ENCODE measurements around the gene TMEM91.

The TMEM91 gene

DNA sequence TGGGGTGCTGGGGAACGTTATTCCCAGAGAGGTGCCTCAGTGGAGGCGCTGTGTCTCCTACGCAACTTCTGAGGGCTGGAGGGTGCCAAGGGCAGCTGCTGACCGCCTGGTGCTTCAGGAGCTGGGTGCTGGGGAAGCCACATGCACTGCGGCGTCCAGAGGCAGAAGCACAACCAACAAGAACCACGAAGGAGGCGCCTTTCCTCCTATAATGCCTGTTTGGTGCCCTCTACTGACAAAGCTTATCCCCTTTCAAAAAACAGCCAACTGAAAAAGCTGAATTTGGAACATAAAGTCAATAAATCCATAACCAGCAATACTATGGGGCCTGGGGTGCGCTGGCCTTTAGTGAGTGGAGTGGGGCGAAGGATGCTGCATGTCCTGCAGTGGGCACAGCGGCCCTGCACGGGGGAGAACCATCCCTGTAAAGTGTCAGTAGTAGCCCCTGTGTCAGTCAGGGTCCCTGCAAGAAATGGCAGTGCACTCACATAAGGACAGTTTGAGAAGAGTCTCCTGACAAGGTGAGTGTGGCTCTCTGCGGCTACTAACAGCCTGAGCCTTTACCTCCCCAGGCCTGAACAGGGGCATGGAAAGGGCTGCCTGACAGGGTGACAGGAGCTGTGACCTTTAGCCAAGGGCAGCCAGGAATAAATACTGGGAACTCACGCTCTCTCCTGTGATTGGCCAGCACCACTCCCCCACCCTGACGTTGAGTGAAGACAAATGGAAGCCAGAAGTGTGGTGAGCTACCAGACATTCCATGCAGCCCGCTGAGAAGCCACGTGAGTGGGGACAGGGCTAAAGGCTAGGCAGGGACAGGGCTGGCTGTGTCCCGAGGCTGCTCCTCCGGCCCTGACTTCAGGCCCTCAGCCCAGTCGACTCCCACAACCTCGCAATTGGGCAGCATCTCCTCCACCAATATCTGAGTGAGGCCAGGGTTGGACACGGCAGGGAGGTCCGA lies 55.4 kb downstream of the TMEM91 start:
- peak; percentile 64 for DNase-seq (ENCODE audit: low read depth)

DNA sequence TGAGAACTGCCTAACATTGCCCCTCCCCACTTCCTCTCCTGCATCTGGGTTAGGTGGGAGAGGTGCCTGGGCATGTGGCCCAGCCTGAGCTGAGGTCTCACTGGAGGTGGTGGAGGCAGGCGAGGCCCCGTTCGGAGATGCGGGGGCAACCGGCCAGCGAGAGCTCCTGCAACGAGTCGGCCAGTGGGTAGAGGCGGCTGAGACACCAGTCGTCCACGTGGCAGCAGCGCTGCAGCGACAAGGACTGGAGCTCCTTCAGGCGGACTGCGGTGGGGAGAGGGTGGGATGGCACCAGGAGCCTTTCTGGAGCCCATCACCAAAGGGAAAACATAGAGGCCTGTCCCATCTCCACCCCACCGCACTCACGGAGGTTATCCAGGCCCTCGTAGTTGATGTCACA lies 56.8 kb downstream of the TMEM91 start:
- no peak for DNase-seq (ENCODE audit: low read depth)

All from amniotic epithelial cell (primary cell).